HG03135 (cell line): ENCODE measurements around the gene ARID5B.
"Not testable (repeated sequence)": the region's sequence is repeated elsewhere in the genome, so short reads cannot be mapped to it uniquely, and the experiment has no call there.

Source experiments
- ATAC-seq: cut with Tn5 transposase; IDR thresholded peaks from one replicate; pipeline ENCODE4 v1.9.1; 2021; ENCODE audit warnings: mild to moderate bottlenecking, moderate library complexity; ENCODE audit not compliant: unreplicated experiment

The ARID5B gene

GRCh38 chr10:61959814-61960213, 58.3 kb downstream of the ARID5B start:
- no peak for ATAC-seq

GRCh38 chr10:61960396-61961120, 59.1 kb downstream of the ARID5B start:
- ATAC-seq = no peak

GRCh38 chr10:61961278-61961677, 59.8 kb downstream of the ARID5B start:
- peak; percentile 73 for ATAC-seq

GRCh38 chr10:61962971-61963370, 61.5 kb downstream of the ARID5B start:
- no peak for ATAC-seq

GRCh38 chr10:61963669-61964058, 62.2 kb downstream of the ARID5B start:
- no peak for ATAC-seq

- ATAC-seq = no peak
These were observed 62.7 kb downstream of the ARID5B start for GRCh38 chr10:61964059-61964709.

- no peak for ATAC-seq
These were observed 63.6 kb downstream of the ARID5B start for GRCh38 chr10:61964949-61965702.

- ATAC-seq = no peak
These were observed 64.3 kb downstream of the ARID5B start for GRCh38 chr10:61965703-61966395.

GRCh38 chr10:61967298-61967697, 65.8 kb downstream of the ARID5B start:
- no peak for ATAC-seq

GRCh38 chr10:61970182-61971002, 68.9 kb downstream of the ARID5B start:
- no peak for ATAC-seq

- ATAC-seq = no peak
These were observed 69.5 kb downstream of the ARID5B start for GRCh38 chr10:61971003-61971325.

- ATAC-seq = no peak
These were observed 71.7 kb downstream of the ARID5B start for GRCh38 chr10:61973169-61973568.

- ATAC-seq = no peak
These were observed 72.4 kb downstream of the ARID5B start for GRCh38 chr10:61973906-61974305.

- no peak for ATAC-seq
These were observed 73.3 kb downstream of the ARID5B start for GRCh38 chr10:61974601-61975390.

- peak; percentile 75 for ATAC-seq
These were observed 74.0 kb downstream of the ARID5B start for GRCh38 chr10:61975391-61975932.

- not testable (repeated sequence) for ATAC-seq
These were observed 75.6 kb downstream of the ARID5B start for GRCh38 chr10:61976951-61977721.

GRCh38 chr10:61978965-61979364, 77.5 kb downstream of the ARID5B start:
- no peak for ATAC-seq

- no peak for ATAC-seq
These were observed 80.0 kb downstream of the ARID5B start for GRCh38 chr10:61981460-61981859.

GRCh38 chr10:61983255-61983654, 81.8 kb downstream of the ARID5B start:
- no peak for ATAC-seq
